ENCODE results near the gene UNC5B.

- TF ChIP-seq CTCF (IDR thresholded peaks at IDR 0.05) (no peak), POLR2A (IDR thresholded peaks at IDR 0.05) (no peak)
Measured at GRCh38 chr10:71191019-71191418, 21.4 kb upstream of the UNC5B start.
